Pericardium fibroblast (primary cell): ENCODE results near the gene UCHL3. TPM values are rescaled to one million over a fixed set of nuclear protein-coding genes. Genes with fewer than 3 reads are reported as not detected.

Source experiments
- total RNA-seq: library from RNA; depleted of rRNA; stranded (reverse); fragments of >200 nt; gene quantifications from 2 replicates; pipeline ENCODE4 v1.2.3, GENCODE V29; 2015

UCHL3 gene
- 29.3 and 36.3 TPM in 2 replicates for total RNA-seq

DNA sequence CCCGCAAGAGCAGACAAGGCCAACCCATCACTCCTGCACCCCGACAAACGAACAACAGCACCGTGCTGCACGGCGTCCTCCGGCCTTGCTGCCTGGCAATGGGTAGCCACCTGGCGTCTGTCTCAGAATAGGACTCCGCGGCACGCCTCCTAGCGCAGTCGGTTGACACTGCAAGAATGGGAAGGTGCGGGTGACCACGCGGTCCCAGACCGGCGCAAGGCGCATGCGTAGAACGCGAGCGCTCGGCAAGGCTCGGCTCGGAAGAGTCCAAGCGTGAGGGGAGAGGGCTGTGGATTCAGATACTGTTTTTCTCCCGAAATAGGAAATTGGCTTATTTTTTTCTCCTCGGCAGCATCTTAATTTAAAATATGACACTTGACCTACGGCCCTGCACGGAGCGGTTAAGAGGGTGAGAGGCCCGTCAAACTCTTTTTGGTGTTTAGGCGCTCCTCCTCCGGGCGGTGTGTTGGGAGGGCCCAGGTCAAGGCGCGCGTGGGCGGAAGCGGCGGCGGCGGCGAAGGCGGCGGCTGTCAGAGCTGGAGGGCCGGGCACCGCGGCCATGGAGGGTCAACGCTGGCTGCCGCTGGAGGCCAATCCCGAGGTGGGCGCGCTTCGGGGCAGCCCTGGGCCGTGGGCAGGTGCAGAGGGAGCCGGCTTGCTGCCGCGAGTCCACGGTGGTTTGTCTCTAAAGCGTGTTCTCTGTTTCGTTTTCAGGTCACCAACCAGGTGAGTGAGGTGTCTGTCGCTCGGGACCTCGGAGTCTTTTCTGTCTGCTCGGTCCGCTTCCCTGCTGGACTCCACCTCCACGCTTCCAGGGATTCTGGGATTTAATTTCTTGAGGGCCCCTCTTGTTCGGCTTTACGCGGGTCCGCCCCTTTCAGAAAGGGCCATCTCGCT is at the start of gene UCHL3:
Gene UCHL3, plus strand, starts transcription at position 530 of the 897 bp plus-strand sequence. Its CDS starts 30 bp downstream, at position 560.

DNA sequence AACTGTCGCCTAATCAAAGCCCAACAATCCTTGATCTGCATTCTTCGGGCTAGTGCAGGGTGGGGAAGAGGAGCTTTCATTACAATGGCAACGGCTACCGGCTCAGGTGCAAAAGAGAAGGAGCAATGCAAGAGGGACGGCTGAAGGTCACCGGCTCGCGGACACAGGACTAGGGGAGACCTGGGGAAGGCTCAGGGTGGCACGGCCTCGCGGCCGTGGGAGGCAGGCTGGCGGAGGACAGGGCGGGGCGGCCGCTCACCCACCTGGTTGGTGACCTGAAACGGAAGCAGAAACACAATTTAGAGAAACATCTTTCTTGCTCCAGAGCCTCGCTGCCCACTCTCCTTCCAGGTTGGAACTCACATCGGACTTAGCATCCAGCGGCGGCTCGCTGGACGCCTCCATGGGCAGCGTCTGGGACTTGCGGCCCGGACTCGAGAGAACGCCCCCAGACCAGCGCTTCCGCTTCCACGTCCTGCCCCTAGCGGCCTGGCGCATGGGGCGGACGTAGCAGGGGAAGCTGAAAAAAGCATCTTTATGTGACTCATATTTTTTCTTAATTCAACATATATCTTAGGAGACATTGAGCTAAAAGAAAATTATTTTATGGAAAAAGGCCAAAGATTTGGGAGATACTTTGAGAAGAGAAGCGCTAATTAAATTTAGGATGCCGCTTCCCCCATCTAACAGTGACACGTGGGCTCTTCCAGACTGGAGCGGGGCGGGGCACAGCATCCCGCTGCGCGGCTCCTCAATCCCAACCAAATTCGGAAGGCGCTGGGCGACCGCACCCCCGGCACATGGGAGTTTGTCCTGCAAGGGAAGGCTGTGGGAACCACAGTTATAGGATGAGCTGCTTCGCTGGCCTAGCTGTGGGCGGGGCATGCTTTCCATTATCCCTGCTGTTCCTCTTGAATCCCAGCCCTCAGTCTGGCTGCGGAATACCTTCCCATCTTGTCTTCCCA is 11.9 kb upstream of the UCHL3 start, which contains the start of gene COMMD6:
Gene COMMD6, minus strand, starts transcription at position 441 of the 965 bp plus-strand sequence. Its CDS starts 36 bp downstream, at position 405.

DNA sequence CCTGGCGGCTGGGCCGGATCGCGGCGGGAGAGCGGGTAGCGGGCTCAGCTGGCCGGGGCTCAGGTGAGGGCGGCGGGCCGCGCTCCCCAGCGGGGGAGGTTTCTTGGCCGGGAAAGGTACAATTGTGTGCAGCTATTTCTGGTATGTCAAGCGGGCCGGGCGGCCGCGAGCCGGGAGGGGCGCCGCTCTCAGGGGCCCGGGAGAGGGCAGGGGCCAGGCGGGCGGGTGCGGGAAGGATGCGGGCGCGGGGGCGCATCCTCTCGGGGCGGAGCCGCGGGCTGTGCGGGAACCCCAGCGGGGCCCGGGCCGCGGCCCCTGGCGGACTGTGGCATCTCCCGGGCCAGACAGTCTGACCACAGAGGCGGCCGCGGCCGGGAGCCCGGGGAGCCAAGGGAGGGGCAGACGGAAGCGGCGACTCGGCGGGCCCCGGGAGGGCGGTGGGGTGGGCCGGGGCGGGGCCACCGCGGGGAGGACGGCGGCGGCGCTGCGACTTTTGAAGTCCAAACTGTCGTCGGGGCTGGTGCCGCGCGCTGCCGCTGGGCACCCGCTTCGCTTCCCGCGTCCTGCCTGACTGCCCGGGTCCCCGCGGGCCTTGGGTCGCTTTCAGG is 86.3 kb downstream of the UCHL3 start, which contains the start of gene LMO7:
Gene LMO7, plus strand, starts transcription at position 503 of the 608 bp plus-strand sequence. CDS start 328 bp downstream, outside the sequence.

Other genes with a start within 250 kb of the UCHL3 start
- 6.5 and 7.0 TPM in 2 replicates for gene TBC1D4, start 67.6 kb upstream of the UCHL3 start, total RNA-seq
- gene COMMD6, start 11.9 kb upstream of the UCHL3 start, total RNA-seq: 82.8 and 101 TPM in 2 replicates
- 16.4 and 71.6 TPM in 2 replicates for gene LMO7, start 86.5 kb downstream of the UCHL3 start, total RNA-seq